Measurements from ENCODE around the gene DEFB132.

GRCh38 chr20:237929-238328 lies 19.6 kb upstream of the DEFB132 start:
- no peak for TF ChIP-seq CTCF (IDR thresholded peaks at IDR 0.05)
- no peak for TF ChIP-seq POLR2A (IDR thresholded peaks at IDR 0.05)

All from uterus (tissue), 2 donors.